ENCODE data around the gene ANKRD34C. TPM values are rescaled to one million over a fixed set of nuclear protein-coding genes. Genes with fewer than 3 reads are reported as not detected.

Gene ANKRD34C
- total and polyA plus RNA-seq, 9 of the 15 experiments (the other 6 are each of a cell fraction or from before 2014, with no cell fraction given) = 0.01 TPM; not detected in 8

- TF ChIP-seq IRF9 (tag; IDR thresholded peaks at IDR 0.05) = no peak
- TF ChIP-seq ZBTB1 (CRISPR knock-in tag; IDR thresholded peaks at IDR 0.05; ENCODE audit: borderline replicate concordance, low read depth) = no peak
- no peak for TF ChIP-seq ZC3H8 (IDR thresholded peaks at IDR 0.05)
- TF ChIP-seq ZZZ3 (IDR thresholded peaks at IDR 0.05) = no peak
- TF ChIP-seq ZNF253 (CRISPR knock-in tag; conservative IDR thresholded peaks at IDR 0.05) = no peak
- TF ChIP-seq MECOM (CRISPR knock-in tag; IDR thresholded peaks at IDR 0.05) = no peak
- peak; percentile 17 for TF ChIP-seq ZFP36 (IDR thresholded peaks at IDR 0.05; ENCODE audit: low read depth, low read length, partially characterized antibody)
- TF ChIP-seq IRF1 (CRISPR knock-in tag; IDR thresholded peaks at IDR 0.05; ENCODE audit: borderline replicate concordance) = no peak
- no peak for TF ChIP-seq SMARCC2 (IDR thresholded peaks at IDR 0.05; ENCODE audit: low read depth)
- no peak; the same call in 1 of the 2 replicates for TF ChIP-seq ZNF740 (CRISPR knock-in tag; IDR thresholded peaks at IDR 0.05)
- TF ChIP-seq ZNF740 (tag; IDR thresholded peaks at IDR 0.05) = peak in 1 of 2 experiments; percentile 99; a peak in 1 of 4 replicates
- TF ChIP-seq BRD9 (IDR thresholded peaks at IDR 0.05; ENCODE audit: low read depth, partially characterized antibody) = no peak
- TF ChIP-seq CBFA2T2 (conservative IDR thresholded peaks at IDR 0.05) = no peak
- TF ChIP-seq ZFP30 (CRISPR knock-in tag; IDR thresholded peaks at IDR 0.05; ENCODE audit: borderline replicate concordance) = no peak
- no peak for TF ChIP-seq ZNF398 (CRISPR knock-in tag; IDR thresholded peaks at IDR 0.05)
- TF ChIP-seq OTX1 (CRISPR knock-in tag; IDR thresholded peaks at IDR 0.05) = no peak
- TF ChIP-seq ZNF134 (CRISPR knock-in tag; conservative IDR thresholded peaks at IDR 0.05) = no peak
- peak; percentile 98 for TF ChIP-seq HNRNPK (IDR thresholded peaks at IDR 0.05; ENCODE audit: low read depth, low read length, poor library complexity, severe bottlenecking)
- TF ChIP-seq MLLT1 (IDR thresholded peaks at IDR 0.05) = no peak
- TF ChIP-seq NR3C1 (CRISPR knock-in tag; IDR thresholded peaks at IDR 0.05) = no peak
Observed at GRCh38 chr15:79310985-79311900, 28.7 kb downstream of the ANKRD34C start, which contains the start of gene TMED3 (continued).

All from K562 (cell line).